Measurements from ENCODE around the gene C13orf42.

Gene C13orf42

DNA sequence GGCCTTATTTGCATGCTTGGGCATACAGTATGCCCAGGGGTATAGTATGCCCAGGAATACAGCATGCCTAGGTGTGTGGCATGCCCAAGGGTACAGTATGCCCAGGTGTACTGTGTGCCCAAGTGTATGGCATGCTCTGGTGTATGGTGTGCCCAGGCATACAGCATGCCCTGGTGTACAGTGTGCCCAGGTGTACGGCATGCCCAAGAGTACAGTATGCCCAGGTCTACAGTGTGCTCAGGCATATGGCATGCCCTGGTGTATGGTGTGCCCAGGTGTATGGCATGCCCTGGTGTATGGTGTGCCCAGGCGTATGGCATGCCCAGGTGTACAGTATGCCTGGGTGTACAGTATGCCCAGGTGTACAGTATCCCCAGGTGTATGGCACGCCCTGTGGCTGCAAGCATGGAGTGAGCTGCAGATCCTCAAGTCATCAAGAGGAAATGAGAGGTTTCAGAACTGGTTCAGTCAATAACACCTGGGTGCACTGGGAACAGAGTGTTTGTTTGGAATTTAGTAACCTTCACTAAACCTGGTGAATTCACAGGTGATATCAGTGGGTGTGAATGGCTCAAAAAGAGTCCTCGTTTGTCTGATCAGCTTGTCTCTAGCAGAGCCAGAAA, 7.8 kb upstream of the C13orf42 start:
- TF ChIP-seq, protein P1, sequence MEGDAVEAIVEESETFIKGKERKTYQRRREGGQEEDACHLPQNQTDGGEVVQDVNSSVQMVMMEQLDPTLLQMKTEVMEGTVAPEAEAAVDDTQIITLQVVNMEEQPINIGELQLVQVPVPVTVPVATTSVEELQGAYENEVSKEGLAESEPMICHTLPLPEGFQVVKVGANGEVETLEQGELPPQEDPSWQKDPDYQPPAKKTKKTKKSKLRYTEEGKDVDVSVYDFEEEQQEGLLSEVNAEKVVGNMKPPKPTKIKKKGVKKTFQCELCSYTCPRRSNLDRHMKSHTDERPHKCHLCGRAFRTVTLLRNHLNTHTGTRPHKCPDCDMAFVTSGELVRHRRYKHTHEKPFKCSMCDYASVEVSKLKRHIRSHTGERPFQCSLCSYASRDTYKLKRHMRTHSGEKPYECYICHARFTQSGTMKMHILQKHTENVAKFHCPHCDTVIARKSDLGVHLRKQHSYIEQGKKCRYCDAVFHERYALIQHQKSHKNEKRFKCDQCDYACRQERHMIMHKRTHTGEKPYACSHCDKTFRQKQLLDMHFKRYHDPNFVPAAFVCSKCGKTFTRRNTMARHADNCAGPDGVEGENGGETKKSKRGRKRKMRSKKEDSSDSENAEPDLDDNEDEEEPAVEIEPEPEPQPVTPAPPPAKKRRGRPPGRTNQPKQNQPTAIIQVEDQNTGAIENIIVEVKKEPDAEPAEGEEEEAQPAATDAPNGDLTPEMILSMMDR (IDR thresholded peaks at IDR 0.05) = no peak

DNA sequence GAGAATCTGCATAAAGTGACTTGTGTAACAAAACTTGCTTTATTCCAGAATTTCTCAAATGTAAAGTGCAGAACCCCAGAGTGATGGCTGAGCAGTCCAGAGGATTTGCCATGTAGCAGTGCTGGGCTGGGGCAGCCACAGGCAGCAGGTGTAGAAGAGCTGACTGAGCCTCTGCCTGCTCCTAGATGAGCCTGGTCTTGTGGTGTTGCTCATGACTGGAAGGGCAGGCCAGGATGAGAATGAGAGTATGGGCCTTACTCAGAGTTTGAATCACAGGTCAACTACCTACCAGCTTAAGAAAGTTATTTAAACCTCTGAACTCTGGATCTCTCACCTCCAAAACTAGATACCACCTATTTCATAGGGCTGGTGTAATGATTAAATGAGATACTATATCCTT, 2.9 kb upstream of the C13orf42 start:
- TF ChIP-seq, protein P1 (IDR thresholded peaks at IDR 0.05) = no peak

DNA sequence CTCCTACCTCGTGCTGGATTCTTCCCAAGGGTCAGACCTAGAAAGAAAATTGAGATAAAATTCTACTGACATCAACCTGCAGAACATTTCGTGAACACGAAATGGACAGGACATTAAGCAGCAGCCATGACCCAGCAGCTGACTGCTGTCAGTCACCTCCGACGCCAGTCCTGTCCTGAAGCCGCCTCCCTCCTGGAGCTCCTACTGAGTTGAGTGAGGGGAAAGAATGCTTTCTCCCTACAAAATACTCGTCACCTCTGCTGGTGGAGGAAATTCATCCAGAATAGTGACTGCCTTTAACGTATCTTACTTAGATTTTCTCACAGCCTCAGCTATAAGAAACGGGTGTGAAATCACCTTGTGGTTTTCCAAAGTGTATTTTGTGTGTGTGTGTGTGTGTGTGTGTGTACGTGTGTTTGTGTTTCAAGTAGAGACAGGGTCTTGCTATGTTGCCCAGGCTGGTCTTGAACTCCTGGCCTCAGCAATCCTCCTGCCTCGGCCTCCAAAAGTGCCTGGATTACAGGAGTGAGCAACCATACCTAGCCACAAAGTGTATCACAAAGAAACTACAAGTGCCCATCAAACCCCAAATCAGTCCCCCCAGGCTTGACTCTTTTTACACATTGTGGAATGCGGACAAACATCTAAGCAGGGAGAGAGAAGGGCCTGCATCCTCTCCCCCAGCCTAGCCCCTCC, 2.3 kb upstream of the C13orf42 start:
- TF ChIP-seq, protein P1 (IDR thresholded peaks at IDR 0.05) = no peak

DNA sequence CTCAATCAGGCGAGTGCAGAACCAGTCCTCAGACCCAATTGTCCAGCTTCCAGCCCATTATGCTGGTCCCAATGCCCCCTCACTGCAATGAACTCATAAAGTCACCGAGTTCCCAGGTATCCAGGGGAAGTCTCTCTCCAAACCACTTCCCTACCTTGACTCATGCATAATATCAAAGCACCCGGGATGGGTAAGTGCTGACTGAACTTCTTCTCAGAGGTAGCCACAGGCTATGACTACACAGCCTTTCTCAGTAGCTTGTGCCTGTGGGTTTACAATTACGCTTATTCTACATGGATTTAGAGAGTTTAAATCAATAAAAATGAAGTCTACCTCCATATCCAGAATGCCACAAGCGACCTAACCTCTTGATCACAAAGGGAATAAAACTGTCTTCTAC, 1.7 kb upstream of the C13orf42 start:
- TF ChIP-seq, protein P1 (IDR thresholded peaks at IDR 0.05) = no peak

DNA sequence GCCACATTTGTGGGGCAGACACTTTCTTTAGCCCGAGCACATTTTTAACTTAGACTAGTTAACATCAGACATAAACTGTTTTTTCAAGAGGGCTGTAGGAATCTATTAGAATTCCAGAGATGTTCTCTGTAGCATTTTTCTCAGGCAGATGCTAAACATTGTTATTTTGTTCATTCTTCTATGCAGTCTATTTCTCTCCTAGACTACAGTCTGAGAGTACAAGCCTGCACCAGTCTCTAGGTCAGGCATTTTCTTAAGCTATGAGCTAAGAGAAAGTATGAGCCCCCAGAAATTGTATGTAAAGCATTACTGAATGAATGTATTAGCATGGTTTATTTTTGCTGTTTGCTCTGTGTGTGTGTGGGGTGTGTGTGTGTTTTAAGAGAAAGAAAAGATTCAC, 923 bp upstream of the C13orf42 start:
- TF ChIP-seq, protein P1 (IDR thresholded peaks at IDR 0.05) = no peak

DNA sequence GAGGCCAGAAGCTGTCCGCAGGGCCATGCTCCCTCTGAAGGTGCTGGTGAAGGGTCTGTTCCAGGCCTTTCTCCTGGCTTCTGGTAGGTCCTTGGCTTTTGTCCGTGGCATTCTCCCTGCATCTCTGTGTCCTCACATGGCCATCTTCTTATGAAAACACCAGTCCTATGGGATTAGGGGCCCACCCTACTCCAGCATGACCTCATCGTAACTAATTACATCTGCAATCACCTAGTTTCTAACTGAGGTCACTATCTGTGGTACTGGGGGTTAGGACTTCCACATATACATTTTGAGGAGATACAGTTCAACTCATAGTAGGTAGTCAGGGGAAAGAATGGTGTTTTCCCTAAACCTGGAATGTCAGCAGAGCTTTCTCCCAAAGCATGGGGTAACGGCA, 3.1 kb downstream of the C13orf42 start:
- TF ChIP-seq, protein P1 (IDR thresholded peaks at IDR 0.05) = no peak

DNA sequence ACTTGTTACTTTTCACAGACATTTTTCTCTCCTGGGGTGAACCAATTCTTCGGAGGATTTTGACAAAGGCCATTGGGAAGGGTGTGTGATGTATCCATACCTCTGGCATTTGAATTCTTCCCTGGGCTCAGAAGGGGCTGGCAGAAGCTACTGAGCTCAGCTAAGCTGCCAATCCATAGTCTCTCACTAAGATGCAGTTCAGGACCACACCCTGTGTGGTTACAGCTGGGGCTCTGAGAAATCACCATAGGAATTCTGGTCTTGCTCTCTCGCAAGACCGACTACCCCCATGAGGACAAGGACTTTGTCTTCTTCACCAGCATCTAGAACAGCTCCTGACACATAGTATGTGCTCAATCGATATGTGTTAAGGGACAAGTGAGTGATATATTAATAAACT, 6.0 kb downstream of the C13orf42 start:
- TF ChIP-seq, protein P1 (IDR thresholded peaks at IDR 0.05) = no peak
